Measurements from ENCODE around the gene HNRNPK. TPM values are rescaled to one million over a fixed set of nuclear protein-coding genes. Genes with fewer than 3 reads are reported as not detected.
"Not testable (repeated sequence)": the region's sequence is repeated elsewhere in the genome, so short reads cannot be mapped to it uniquely, and the experiment has no call there.

HNRNPK gene
- total RNA-seq, 1 donor from 2014 or later: 349 TPM

GRCh38 chr9:83976372-83976771 is 3.6 kb downstream of the HNRNPK start:
- ATAC-seq: no peak

GRCh38 chr9:83975300-83975699 is 4.7 kb downstream of the HNRNPK start:
- ATAC-seq: no peak

- peak; percentile 72 for ATAC-seq
Observed at GRCh38 chr9:83972286-83972685, 7.7 kb downstream of the HNRNPK start.

- ATAC-seq: no peak
Observed at GRCh38 chr9:83971485-83971884, 8.5 kb downstream of the HNRNPK start.

- ATAC-seq: no peak
Observed at GRCh38 chr9:83969602-83970001, 10.4 kb downstream of the HNRNPK start.

GRCh38 chr9:83967073-83967472 is 12.9 kb downstream of the HNRNPK start:
- no peak for ATAC-seq

- ATAC-seq: peak; percentile 12
Observed at GRCh38 chr9:83966209-83966582, 13.8 kb downstream of the HNRNPK start.

GRCh38 chr9:83965350-83966208 is 14.4 kb downstream of the HNRNPK start:
- ATAC-seq: peak; percentile 13

GRCh38 chr9:83964973-83965349 is 15.1 kb downstream of the HNRNPK start:
- peak; percentile 15 for ATAC-seq

- ATAC-seq: peak; percentile 48
Observed at GRCh38 chr9:83962165-83962564, 17.9 kb downstream of the HNRNPK start.

GRCh38 chr9:83960991-83961390 is 19.0 kb downstream of the HNRNPK start:
- no peak for ATAC-seq

GRCh38 chr9:83959061-83959460 is 21.0 kb downstream of the HNRNPK start:
- no peak for ATAC-seq

GRCh38 chr9:83957248-83957513 is 22.8 kb downstream of the HNRNPK start:
- peak; percentile 41 for ATAC-seq

GRCh38 chr9:83956436-83957247 is 23.4 kb downstream of the HNRNPK start:
- ATAC-seq: peak; percentile 80

GRCh38 chr9:83956086-83956435 is 24.0 kb downstream of the HNRNPK start:
- ATAC-seq: peak; percentile 45

- not testable (repeated sequence) for ATAC-seq
Observed at GRCh38 chr9:83948096-83948495, 31.9 kb downstream of the HNRNPK start.

GRCh38 chr9:83940590-83941303 is 39.3 kb downstream of the HNRNPK start:
- no peak for ATAC-seq

GRCh38 chr9:83937861-83938455 is 42.1 kb downstream of the HNRNPK start:
- ATAC-seq: peak; percentile 60

- ATAC-seq: no peak
Observed at GRCh38 chr9:83936523-83936922, 43.5 kb downstream of the HNRNPK start.

- ATAC-seq: peak; percentile 7
Observed at GRCh38 chr9:83935276-83935935, 44.6 kb downstream of the HNRNPK start.

GRCh38 chr9:83934569-83935275 is 45.3 kb downstream of the HNRNPK start:
- peak; percentile 85 for ATAC-seq

- peak; percentile 8 for ATAC-seq
Observed at GRCh38 chr9:83933790-83934189, 46.2 kb downstream of the HNRNPK start.
